Measurements from ENCODE around the gene VPS51. TPM values are rescaled to one million over a fixed set of nuclear protein-coding genes. Genes with fewer than 3 reads are reported as not detected.
"Not testable (repeated sequence)": the region's sequence is repeated elsewhere in the genome, so short reads cannot be mapped to it uniquely, and the experiment has no call there.

The VPS51 gene
- polyA plus RNA-seq, 2 donors: 62.3 to 70.4 TPM

GRCh38 chr11:65117206-65118096 is 21.4 kb downstream of the VPS51 start, which contains the start of gene ZNHIT2:
Gene ZNHIT2, minus strand, starts transcription at chr11:65117701. Its CDS starts 48 bp downstream, at chr11:65117653.
- Histone ChIP-seq H3K27me3 (ENCODE audit: control insufficient read depth in 1 of 2, insufficient read depth in 2 of 2, low read length in 2 of 2) (no peaks in the 10 kb centered on the region), H3K27ac (ENCODE audit: low read depth in 2 of 2, low read length in 1 of 2) (peak within 1 kb of the TSS; percentile 90 to 94), H3K4me3 (ENCODE audit: low read depth in 1 of 2, low read length in 2 of 2) (peak within 1 kb of the TSS; percentile 67 to 90), H3K36me3 (ENCODE audit: control insufficient read depth in 2 of 2, insufficient read depth in 2 of 2, low read length in 1 of 2) (peaks cover 0 to 23% of the 10 kb centered on the region in 2 donors), H3K4me1 (ENCODE audit: control insufficient read depth in 2 of 2, insufficient read depth in 2 of 2, low read length in 1 of 2) (peaks cover 9 to 25% of the 10 kb centered on the region in 2 donors), H3K9me3 (ENCODE audit: control insufficient read depth in 2 of 2, insufficient read depth in 1 of 2, low read depth in 1 of 2, low read length in 1 of 2) (no peaks in the 10 kb centered on the region)
- WGBS, 2 donors: 0 to 1% methylated on average over 88 to 89 of the region's 89 CpGs

DNA sequence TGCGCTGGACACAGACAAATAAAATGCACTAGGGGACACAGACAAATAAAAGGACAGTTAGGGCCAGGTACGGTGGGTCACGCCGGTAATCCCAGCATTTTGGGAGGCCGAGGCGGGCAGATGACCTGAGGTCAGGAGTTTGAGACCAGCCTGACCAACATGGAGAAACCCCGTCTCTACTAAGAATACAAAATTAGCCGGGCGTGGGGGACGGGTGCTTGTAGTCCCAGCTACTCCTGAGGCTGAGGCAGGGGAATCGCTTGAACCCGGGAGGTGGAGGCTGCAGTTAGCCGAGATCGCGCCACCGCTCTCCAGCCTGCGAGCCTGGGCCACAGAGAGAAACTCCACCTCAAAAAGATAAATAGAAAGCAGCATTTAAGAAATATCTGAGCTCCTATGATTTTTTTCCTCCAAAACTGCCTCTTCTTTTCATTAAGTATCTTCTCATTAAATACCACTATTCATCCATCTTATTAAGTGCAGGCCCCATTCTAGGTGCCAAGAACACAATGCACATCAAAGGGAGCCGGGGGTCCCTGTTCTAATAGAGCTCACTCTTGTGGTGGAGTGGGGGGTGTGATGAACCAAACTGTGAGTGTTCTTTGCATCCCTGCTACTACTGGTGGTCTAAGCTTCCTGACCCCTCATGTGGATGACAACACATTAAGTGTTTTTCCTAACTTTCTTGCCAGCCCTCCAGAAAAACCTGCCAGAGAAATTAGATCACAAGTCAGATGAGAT is 22.3 kb downstream of the VPS51 start:
- H3K36me3 ChIP-seq (ENCODE audit: control insufficient read depth in 2 of 2, insufficient read depth in 2 of 2, low read length in 1 of 2): peaks cover 0 to 23% of the 10 kb centered on the region in 2 donors
- 79% methylated on average over 18 of the region's 18 CpGs for WGBS, 2 donors
- H3K9me3 ChIP-seq (ENCODE audit: control insufficient read depth in 2 of 2, insufficient read depth in 1 of 2, low read depth in 1 of 2, low read length in 1 of 2): no peaks in the 10 kb centered on the region
- peaks cover 4 to 17% of the 10 kb centered on the region in 2 donors for H3K4me1 ChIP-seq (ENCODE audit: control insufficient read depth in 2 of 2, insufficient read depth in 2 of 2, low read length in 1 of 2)
- H3K4me3 ChIP-seq (ENCODE audit: low read depth in 1 of 2, low read length in 2 of 2): no peak overlapping the region
- H3K27ac ChIP-seq (ENCODE audit: low read depth in 2 of 2, low read length in 1 of 2): peak overlapping the region; percentile 20 to 24
- H3K27me3 ChIP-seq (ENCODE audit: control insufficient read depth in 1 of 2, insufficient read depth in 2 of 2, low read length in 2 of 2): no peaks in the 10 kb centered on the region

- peaks cover 0 to 23% of the 10 kb centered on the region in 2 donors for H3K36me3 ChIP-seq (ENCODE audit: control insufficient read depth in 2 of 2, insufficient read depth in 2 of 2, low read length in 1 of 2)
- not testable (repeated sequence) for H3K27me3 ChIP-seq (ENCODE audit: control insufficient read depth in 1 of 2, insufficient read depth in 2 of 2, low read length in 2 of 2); H3K9me3 ChIP-seq (ENCODE audit: control insufficient read depth in 2 of 2, insufficient read depth in 1 of 2, low read depth in 1 of 2, low read length in 1 of 2); H3K4me3 ChIP-seq (ENCODE audit: low read depth in 1 of 2, low read length in 2 of 2); H3K27ac ChIP-seq (ENCODE audit: low read depth in 2 of 2, low read length in 1 of 2)
- 87% methylated on average over 18 of the region's 18 CpGs for WGBS, 2 donors
- H3K4me1 ChIP-seq (ENCODE audit: control insufficient read depth in 2 of 2, insufficient read depth in 2 of 2, low read length in 1 of 2): peaks cover 4 to 15% of the 10 kb centered on the region in 2 donors
Measured at GRCh38 chr11:65118891-65119669, 23.1 kb downstream of the VPS51 start.

DNA sequence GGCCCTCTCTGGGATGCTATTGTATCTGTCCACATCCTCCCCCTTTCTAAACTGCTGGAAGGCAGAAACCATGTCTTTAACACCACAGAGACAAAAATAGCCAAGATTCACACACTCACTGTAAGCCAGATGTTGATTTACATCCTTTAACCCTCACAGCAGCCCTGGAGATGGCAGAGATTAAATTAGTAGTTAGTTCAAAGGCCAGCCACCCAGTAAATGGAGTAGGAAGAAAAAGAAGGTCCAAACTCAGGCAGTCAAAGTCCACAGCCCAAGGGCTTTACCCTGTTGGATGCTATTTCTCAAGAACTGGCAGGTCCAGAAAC is 23.6 kb downstream of the VPS51 start:
- Histone ChIP-seq H3K36me3 (ENCODE audit: control insufficient read depth in 2 of 2, insufficient read depth in 2 of 2, low read length in 1 of 2) (peaks cover 0 to 22% of the 10 kb centered on the region in 2 donors), H3K4me3 (ENCODE audit: low read depth in 1 of 2, low read length in 2 of 2) (no peak overlapping the region), H3K4me1 (ENCODE audit: control insufficient read depth in 2 of 2, insufficient read depth in 2 of 2, low read length in 1 of 2) (peaks cover 4 to 15% of the 10 kb centered on the region in 2 donors), H3K27me3 (ENCODE audit: control insufficient read depth in 1 of 2, insufficient read depth in 2 of 2, low read length in 2 of 2) (no peaks in the 10 kb centered on the region), H3K27ac (ENCODE audit: low read depth in 2 of 2, low read length in 1 of 2) (peak overlapping the region in 1 of 2 donors; percentile 18), H3K9me3 (ENCODE audit: control insufficient read depth in 2 of 2, insufficient read depth in 1 of 2, low read depth in 1 of 2, low read length in 1 of 2) (no peaks in the 10 kb centered on the region)

- H3K4me3 ChIP-seq (ENCODE audit: low read depth in 1 of 2, low read length in 2 of 2): peak overlapping the region in 1 of 2 donors; percentile 76
- peaks cover 1 to 9% of the 10 kb centered on the region in 2 donors for H3K4me1 ChIP-seq (ENCODE audit: control insufficient read depth in 2 of 2, insufficient read depth in 2 of 2, low read length in 1 of 2)
- H3K27ac ChIP-seq (ENCODE audit: low read depth in 2 of 2, low read length in 1 of 2): peak overlapping the region; percentile 94 to 98
- H3K9me3 ChIP-seq (ENCODE audit: control insufficient read depth in 2 of 2, insufficient read depth in 1 of 2, low read depth in 1 of 2, low read length in 1 of 2): no peaks in the 10 kb centered on the region
- 76 to 81% methylated on average over 3 of the region's 3 CpGs for WGBS, 2 donors
- H3K36me3 ChIP-seq (ENCODE audit: control insufficient read depth in 2 of 2, insufficient read depth in 2 of 2, low read length in 1 of 2): peaks cover 9 to 22% of the 10 kb centered on the region in 2 donors
- no peaks in the 10 kb centered on the region for H3K27me3 ChIP-seq (ENCODE audit: control insufficient read depth in 1 of 2, insufficient read depth in 2 of 2, low read length in 2 of 2)
Measured at GRCh38 chr11:65120831-65121230, 24.8 kb downstream of the VPS51 start.

DNA sequence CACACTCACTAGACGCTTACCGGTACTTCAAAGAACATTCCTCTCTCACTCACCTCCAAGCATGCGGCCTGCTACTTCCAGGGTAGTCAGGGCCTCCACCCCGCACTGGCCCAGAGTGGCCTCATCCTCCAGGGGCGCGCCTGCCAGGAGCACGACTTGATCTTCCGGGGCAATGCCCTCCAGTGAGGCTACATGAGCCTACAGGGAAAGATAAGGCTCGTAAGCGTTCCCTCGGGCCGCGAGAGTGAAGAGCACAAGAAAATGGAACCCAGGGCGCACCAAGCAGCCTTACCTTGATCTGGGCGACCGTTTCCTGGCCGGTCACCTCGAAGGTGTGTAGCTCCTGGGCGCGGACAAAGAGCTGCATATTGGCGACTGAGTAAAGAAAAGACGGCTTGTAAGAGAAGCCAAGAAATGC is 25.4 kb downstream of the VPS51 start:
- peaks cover 11 to 24% of the 10 kb centered on the region in 2 donors for H3K36me3 ChIP-seq (ENCODE audit: control insufficient read depth in 2 of 2, insufficient read depth in 2 of 2, low read length in 1 of 2)
- peak overlapping the region; percentile 76 to 92 for H3K4me3 ChIP-seq (ENCODE audit: low read depth in 1 of 2, low read length in 2 of 2)
- no peaks in the 10 kb centered on the region for H3K27me3 ChIP-seq (ENCODE audit: control insufficient read depth in 1 of 2, insufficient read depth in 2 of 2, low read length in 2 of 2)
- peaks cover 0 to 2% of the 10 kb centered on the region in 2 donors for H3K4me1 ChIP-seq (ENCODE audit: control insufficient read depth in 2 of 2, insufficient read depth in 2 of 2, low read length in 1 of 2)
- no peaks in the 10 kb centered on the region for H3K9me3 ChIP-seq (ENCODE audit: control insufficient read depth in 2 of 2, insufficient read depth in 1 of 2, low read depth in 1 of 2, low read length in 1 of 2)
- WGBS, 2 donors: 1% methylated on average over 22 of the region's 22 CpGs
- peak overlapping the region; percentile 94 to 98 for H3K27ac ChIP-seq (ENCODE audit: low read depth in 2 of 2, low read length in 1 of 2)

- Histone ChIP-seq H3K9me3 (ENCODE audit: control insufficient read depth in 2 of 2, insufficient read depth in 1 of 2, low read depth in 1 of 2, low read length in 1 of 2) (no peaks in the 10 kb centered on the region), H3K4me1 (ENCODE audit: control insufficient read depth in 2 of 2, insufficient read depth in 2 of 2, low read length in 1 of 2) (peaks cover 0 to 4% of the 10 kb centered on the region in 2 donors), H3K27ac (ENCODE audit: low read depth in 2 of 2, low read length in 1 of 2) (peak within 1 kb of the TSS; percentile 97 to 98), H3K4me3 (ENCODE audit: low read depth in 1 of 2, low read length in 2 of 2) (peak within 1 kb of the TSS; percentile 76 to 92), H3K27me3 (ENCODE audit: control insufficient read depth in 1 of 2, insufficient read depth in 2 of 2, low read length in 2 of 2) (no peaks in the 10 kb centered on the region), H3K36me3 (ENCODE audit: control insufficient read depth in 2 of 2, insufficient read depth in 2 of 2, low read length in 1 of 2) (peaks cover 11 to 29% of the 10 kb centered on the region in 2 donors)
- 0% methylated on average over 58 to 64 of the region's 64 CpGs for WGBS, 2 donors
Measured at GRCh38 chr11:65121865-65122696, 26.1 kb downstream of the VPS51 start, which contains the start of the genes FAU and MRPL49. Gene FAU, minus strand, starts transcription at chr11:65122134. Its CDS starts 321 bp downstream, at chr11:65121813. Gene MRPL49, plus strand, starts transcription at chr11:65122321. Its CDS starts 26 bp downstream, at chr11:65122347.

GRCh38 chr11:65124480-65125196 is 28.6 kb downstream of the VPS51 start:
- no peaks in the 10 kb centered on the region for H3K9me3 ChIP-seq (ENCODE audit: control insufficient read depth in 2 of 2, insufficient read depth in 1 of 2, low read depth in 1 of 2, low read length in 1 of 2)
- H3K27ac ChIP-seq (ENCODE audit: low read depth in 2 of 2, low read length in 1 of 2): no peak overlapping the region
- no peaks in the 10 kb centered on the region for H3K27me3 ChIP-seq (ENCODE audit: control insufficient read depth in 1 of 2, insufficient read depth in 2 of 2, low read length in 2 of 2)
- 87 to 92% methylated on average over 5 of the region's 5 CpGs for WGBS, 2 donors
- peaks cover 28 to 42% of the 10 kb centered on the region in 2 donors for H3K36me3 ChIP-seq (ENCODE audit: control insufficient read depth in 2 of 2, insufficient read depth in 2 of 2, low read length in 1 of 2)
- H3K4me1 ChIP-seq (ENCODE audit: control insufficient read depth in 2 of 2, insufficient read depth in 2 of 2, low read length in 1 of 2): peaks cover 0 to 4% of the 10 kb centered on the region in 2 donors
- H3K4me3 ChIP-seq (ENCODE audit: low read depth in 1 of 2, low read length in 2 of 2): no peak overlapping the region

Data from esophagus (tissue), 2 donors.